ENCODE measurements around the gene MTF1.

The MTF1 gene

GRCh38 chr1:37867784-37868183 lies 8.4 kb upstream of the MTF1 start:
- DNase-seq (ENCODE audit: low read depth): no peak

- DNase-seq (ENCODE audit: low read depth): no peak
These were observed 7.1 kb upstream of the MTF1 start for GRCh38 chr1:37866491-37866890.

- peak; percentile 9 for DNase-seq (ENCODE audit: low read depth)
These were observed 6.1 kb upstream of the MTF1 start for GRCh38 chr1:37865348-37866120.

- DNase-seq (ENCODE audit: low read depth): no peak
These were observed 2.9 kb upstream of the MTF1 start for GRCh38 chr1:37862330-37862729.

GRCh38 chr1:37861151-37861550 lies 1.8 kb upstream of the MTF1 start:
- DNase-seq (ENCODE audit: low read depth): no peak

GRCh38 chr1:37860346-37860666 lies 914 bp upstream of the MTF1 start:
- no peak for DNase-seq (ENCODE audit: low read depth)

GRCh38 chr1:37858931-37859506 lies 373 bp downstream of the MTF1 start:
- peak; percentile 3 for DNase-seq (ENCODE audit: low read depth)

GRCh38 chr1:37854406-37854805 lies 5.0 kb downstream of the MTF1 start:
- no peak for DNase-seq (ENCODE audit: low read depth)

- DNase-seq (ENCODE audit: low read depth): no peak
These were observed 6.2 kb downstream of the MTF1 start for GRCh38 chr1:37853157-37853556.

GRCh38 chr1:37851782-37852210 lies 7.6 kb downstream of the MTF1 start:
- DNase-seq (ENCODE audit: low read depth): peak; percentile 8

GRCh38 chr1:37851262-37851661 lies 8.1 kb downstream of the MTF1 start:
- DNase-seq (ENCODE audit: low read depth): no peak

GRCh38 chr1:37850352-37850955 lies 8.9 kb downstream of the MTF1 start:
- no peak for DNase-seq (ENCODE audit: low read depth)

- DNase-seq (ENCODE audit: low read depth): no peak
These were observed 9.9 kb downstream of the MTF1 start for GRCh38 chr1:37849480-37849879.

GRCh38 chr1:37846647-37847339 lies 12.6 kb downstream of the MTF1 start:
- DNase-seq (ENCODE audit: low read depth): no peak

GRCh38 chr1:37845786-37846185 lies 13.6 kb downstream of the MTF1 start:
- DNase-seq (ENCODE audit: low read depth): no peak

- no peak for DNase-seq (ENCODE audit: low read depth)
These were observed 14.2 kb downstream of the MTF1 start for GRCh38 chr1:37845049-37845646.

GRCh38 chr1:37844536-37844935 lies 14.9 kb downstream of the MTF1 start:
- no peak for DNase-seq (ENCODE audit: low read depth)

GRCh38 chr1:37841652-37842051 lies 17.7 kb downstream of the MTF1 start:
- no peak for DNase-seq (ENCODE audit: low read depth)

- DNase-seq (ENCODE audit: low read depth): no peak
These were observed 18.7 kb downstream of the MTF1 start for GRCh38 chr1:37840711-37841110.

- DNase-seq (ENCODE audit: low read depth): no peak
These were observed 19.7 kb downstream of the MTF1 start for GRCh38 chr1:37839676-37840075.

- no peak for DNase-seq (ENCODE audit: low read depth)
These were observed 22.6 kb downstream of the MTF1 start for GRCh38 chr1:37836788-37837187.

GRCh38 chr1:37831809-37832208 lies 27.6 kb downstream of the MTF1 start:
- no peak for DNase-seq (ENCODE audit: low read depth)

- no peak for DNase-seq (ENCODE audit: low read depth)
These were observed 28.3 kb downstream of the MTF1 start for GRCh38 chr1:37831109-37831508.
